Right lobe of liver (tissue), 4 donors: ENCODE data around the gene MSX2.

ENCODE experiments used
- POLR2A ChIP-seq: fragments of 450-650 bp; IDR thresholded peaks from one replicate; pipeline ENCODE4 v1.6.1; 2017; ENCODE audit warnings: antibody characterized with exemption, mild to moderate bottlenecking
- TF ChIP-seq, protein P1 (sequence below), 4 donors: fragments of 200-600 bp in 3 of 4; fragments of 450-650 bp in 1 of 4; IDR thresholded peaks; one replicate each; pipeline versions ENCODE4 v1.5.1 to v1.8.0; 2016 to 2022; ENCODE audit warnings: antibody characterized with exemption in 4 of 4, mild to moderate bottlenecking in 2 of 4
- donor health status: DM: no; HTN: no; CAD: no.
- donor health status: DM: no; HTN: no; CAD: no.
- donor health status: DM: no; HTN: yes; CAD: no.

DNA sequence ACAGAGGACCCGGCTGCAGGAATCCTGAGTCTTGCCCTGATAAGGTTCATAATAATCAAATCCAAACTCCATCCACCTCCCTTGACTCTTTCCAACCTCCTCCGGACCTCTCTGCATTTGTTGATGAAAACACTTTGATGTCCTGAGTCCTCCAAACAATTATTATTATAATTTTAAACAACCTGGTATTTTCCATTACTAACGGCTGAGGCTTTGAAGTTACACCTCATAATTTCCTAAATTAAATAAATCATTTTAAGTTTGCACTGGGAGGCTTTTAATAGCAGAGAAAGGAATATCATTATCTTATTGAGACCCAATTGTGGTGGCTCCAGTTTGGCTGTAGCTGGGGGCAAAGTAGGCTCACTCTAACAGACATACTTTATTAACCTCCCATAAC lies 9.5 kb downstream of the MSX2 start:
- TF ChIP-seq, protein P1, sequence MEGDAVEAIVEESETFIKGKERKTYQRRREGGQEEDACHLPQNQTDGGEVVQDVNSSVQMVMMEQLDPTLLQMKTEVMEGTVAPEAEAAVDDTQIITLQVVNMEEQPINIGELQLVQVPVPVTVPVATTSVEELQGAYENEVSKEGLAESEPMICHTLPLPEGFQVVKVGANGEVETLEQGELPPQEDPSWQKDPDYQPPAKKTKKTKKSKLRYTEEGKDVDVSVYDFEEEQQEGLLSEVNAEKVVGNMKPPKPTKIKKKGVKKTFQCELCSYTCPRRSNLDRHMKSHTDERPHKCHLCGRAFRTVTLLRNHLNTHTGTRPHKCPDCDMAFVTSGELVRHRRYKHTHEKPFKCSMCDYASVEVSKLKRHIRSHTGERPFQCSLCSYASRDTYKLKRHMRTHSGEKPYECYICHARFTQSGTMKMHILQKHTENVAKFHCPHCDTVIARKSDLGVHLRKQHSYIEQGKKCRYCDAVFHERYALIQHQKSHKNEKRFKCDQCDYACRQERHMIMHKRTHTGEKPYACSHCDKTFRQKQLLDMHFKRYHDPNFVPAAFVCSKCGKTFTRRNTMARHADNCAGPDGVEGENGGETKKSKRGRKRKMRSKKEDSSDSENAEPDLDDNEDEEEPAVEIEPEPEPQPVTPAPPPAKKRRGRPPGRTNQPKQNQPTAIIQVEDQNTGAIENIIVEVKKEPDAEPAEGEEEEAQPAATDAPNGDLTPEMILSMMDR (IDR thresholded peaks at IDR 0.05), result no peak
- no peak for TF ChIP-seq POLR2A
